Measurements from ENCODE around the gene MEF2A.
"Not testable (repeated sequence)": the region's sequence is repeated elsewhere in the genome, so short reads cannot be mapped to it uniquely, and the experiment has no call there.

Gene MEF2A

GRCh38 chr15:99565299-99566156, at the start of gene MEF2A:
TSS of gene MEF2A (plus strand) at chr15:99565984. CDS start at chr15:99633120, 67,136 bp downstream.
- Histone ChIP-seq H3K9me3 (ENCODE audit: control insufficient read depth, insufficient read depth, low read length) (no peaks in the 10 kb centered on the region), H3K9ac (ENCODE audit: low read depth, low read length) (peak within 1 kb of the TSS; percentile 96), H3K36me3 (ENCODE audit: insufficient read depth, low read length) (no peaks in the 10 kb centered on the region), H3K4me1 (ENCODE audit: insufficient read depth, low read length) (peaks cover 19% of the 10 kb centered on the region)

GRCh38 chr15:99518191-99518590, 47.6 kb upstream of the MEF2A start:
- Histone ChIP-seq H3K36me3 (ENCODE audit: insufficient read depth, low read length) (no peaks in the 10 kb centered on the region), H3K4me1 (ENCODE audit: insufficient read depth, low read length) (no peaks in the 10 kb centered on the region), H3K9me3 (ENCODE audit: control insufficient read depth, insufficient read depth, low read length) (no peaks in the 10 kb centered on the region), H3K9ac (ENCODE audit: low read depth, low read length) (no peak overlapping the region)

- H3K4me1 ChIP-seq (ENCODE audit: insufficient read depth, low read length); H3K36me3 ChIP-seq (ENCODE audit: insufficient read depth, low read length); H3K9me3 ChIP-seq (ENCODE audit: control insufficient read depth, insufficient read depth, low read length); H3K9ac ChIP-seq (ENCODE audit: low read depth, low read length): not testable (repeated sequence)
These were observed 46.4 kb upstream of the MEF2A start for GRCh38 chr15:99519366-99519765.

- H3K9me3 ChIP-seq (ENCODE audit: control insufficient read depth, insufficient read depth, low read length) = no peaks in the 10 kb centered on the region
- no peaks in the 10 kb centered on the region for H3K4me1 ChIP-seq (ENCODE audit: insufficient read depth, low read length)
- no peaks in the 10 kb centered on the region for H3K36me3 ChIP-seq (ENCODE audit: insufficient read depth, low read length)
- H3K9ac ChIP-seq (ENCODE audit: low read depth, low read length) = no peak overlapping the region
These were observed 43.5 kb upstream of the MEF2A start for GRCh38 chr15:99522288-99522687.

GRCh38 chr15:99526176-99526575, 39.6 kb upstream of the MEF2A start:
- Histone ChIP-seq H3K4me1 (ENCODE audit: insufficient read depth, low read length) (no peaks in the 10 kb centered on the region), H3K9me3 (ENCODE audit: control insufficient read depth, insufficient read depth, low read length) (no peaks in the 10 kb centered on the region), H3K36me3 (ENCODE audit: insufficient read depth, low read length) (no peaks in the 10 kb centered on the region)

GRCh38 chr15:99526671-99527070, 39.1 kb upstream of the MEF2A start:
- no peaks in the 10 kb centered on the region for H3K36me3 ChIP-seq (ENCODE audit: insufficient read depth, low read length)
- H3K9ac ChIP-seq (ENCODE audit: low read depth, low read length) = no peak overlapping the region
- H3K4me1 ChIP-seq (ENCODE audit: insufficient read depth, low read length) = no peaks in the 10 kb centered on the region
- H3K9me3 ChIP-seq (ENCODE audit: control insufficient read depth, insufficient read depth, low read length) = no peaks in the 10 kb centered on the region

More at GRCh38 chr15:99526176-99526575, 39.6 kb upstream of the MEF2A start:
- H3K9ac ChIP-seq (ENCODE audit: low read depth, low read length) = no peak overlapping the region

GRCh38 chr15:99536422-99537040, 29.3 kb upstream of the MEF2A start:
- Histone ChIP-seq H3K36me3 (ENCODE audit: insufficient read depth, low read length) (no peaks in the 10 kb centered on the region), H3K9me3 (ENCODE audit: control insufficient read depth, insufficient read depth, low read length) (no peaks in the 10 kb centered on the region), H3K4me1 (ENCODE audit: insufficient read depth, low read length) (no peaks in the 10 kb centered on the region), H3K9ac (ENCODE audit: low read depth, low read length) (no peak overlapping the region)

GRCh38 chr15:99537344-99537743, 28.4 kb upstream of the MEF2A start:
- Histone ChIP-seq H3K9ac (ENCODE audit: low read depth, low read length) (no peak overlapping the region), H3K9me3 (ENCODE audit: control insufficient read depth, insufficient read depth, low read length) (no peaks in the 10 kb centered on the region), H3K4me1 (ENCODE audit: insufficient read depth, low read length) (no peaks in the 10 kb centered on the region), H3K36me3 (ENCODE audit: insufficient read depth, low read length) (no peaks in the 10 kb centered on the region)

- Histone ChIP-seq H3K9me3 (ENCODE audit: control insufficient read depth, insufficient read depth, low read length) (no peaks in the 10 kb centered on the region), H3K36me3 (ENCODE audit: insufficient read depth, low read length) (no peaks in the 10 kb centered on the region), H3K4me1 (ENCODE audit: insufficient read depth, low read length) (no peaks in the 10 kb centered on the region), H3K9ac (ENCODE audit: low read depth, low read length) (no peak overlapping the region)
These were observed 27.5 kb upstream of the MEF2A start for GRCh38 chr15:99538261-99538660.

GRCh38 chr15:99542828-99543227, 23.0 kb upstream of the MEF2A start:
- Histone ChIP-seq H3K9me3 (ENCODE audit: control insufficient read depth, insufficient read depth, low read length) (no peaks in the 10 kb centered on the region), H3K36me3 (ENCODE audit: insufficient read depth, low read length) (no peaks in the 10 kb centered on the region), H3K9ac (ENCODE audit: low read depth, low read length) (no peak overlapping the region), H3K4me1 (ENCODE audit: insufficient read depth, low read length) (no peaks in the 10 kb centered on the region)

GRCh38 chr15:99545605-99546004, 20.2 kb upstream of the MEF2A start:
- no peak overlapping the region for H3K9ac ChIP-seq (ENCODE audit: low read depth, low read length)
- no peaks in the 10 kb centered on the region for H3K9me3 ChIP-seq (ENCODE audit: control insufficient read depth, insufficient read depth, low read length)
- H3K4me1 ChIP-seq (ENCODE audit: insufficient read depth, low read length) = no peaks in the 10 kb centered on the region
- H3K36me3 ChIP-seq (ENCODE audit: insufficient read depth, low read length) = no peaks in the 10 kb centered on the region

- Histone ChIP-seq H3K9me3 (ENCODE audit: control insufficient read depth, insufficient read depth, low read length) (no peaks in the 10 kb centered on the region), H3K36me3 (ENCODE audit: insufficient read depth, low read length) (no peaks in the 10 kb centered on the region), H3K4me1 (ENCODE audit: insufficient read depth, low read length) (no peaks in the 10 kb centered on the region), H3K9ac (ENCODE audit: low read depth, low read length) (no peak overlapping the region)
These were observed 19.2 kb upstream of the MEF2A start for GRCh38 chr15:99546441-99547100.

GRCh38 chr15:99547517-99547916, 18.3 kb upstream of the MEF2A start:
- Histone ChIP-seq H3K4me1 (ENCODE audit: insufficient read depth, low read length) (no peaks in the 10 kb centered on the region), H3K9me3 (ENCODE audit: control insufficient read depth, insufficient read depth, low read length) (no peaks in the 10 kb centered on the region), H3K36me3 (ENCODE audit: insufficient read depth, low read length) (no peaks in the 10 kb centered on the region), H3K9ac (ENCODE audit: low read depth, low read length) (no peak overlapping the region)

- Histone ChIP-seq H3K4me1 (ENCODE audit: insufficient read depth, low read length) (no peaks in the 10 kb centered on the region), H3K9me3 (ENCODE audit: control insufficient read depth, insufficient read depth, low read length) (no peaks in the 10 kb centered on the region), H3K9ac (ENCODE audit: low read depth, low read length) (no peak overlapping the region), H3K36me3 (ENCODE audit: insufficient read depth, low read length) (no peaks in the 10 kb centered on the region)
These were observed 15.7 kb upstream of the MEF2A start for GRCh38 chr15:99550077-99550476.

GRCh38 chr15:99552111-99552510, 13.7 kb upstream of the MEF2A start:
- Histone ChIP-seq H3K36me3 (ENCODE audit: insufficient read depth, low read length) (no peaks in the 10 kb centered on the region), H3K9me3 (ENCODE audit: control insufficient read depth, insufficient read depth, low read length) (no peaks in the 10 kb centered on the region), H3K9ac (ENCODE audit: low read depth, low read length) (no peak overlapping the region), H3K4me1 (ENCODE audit: insufficient read depth, low read length) (no peaks in the 10 kb centered on the region)

All from ES-I3 (cell line).